ENCODE results near the gene NELFA.

Gene NELFA

DNA sequence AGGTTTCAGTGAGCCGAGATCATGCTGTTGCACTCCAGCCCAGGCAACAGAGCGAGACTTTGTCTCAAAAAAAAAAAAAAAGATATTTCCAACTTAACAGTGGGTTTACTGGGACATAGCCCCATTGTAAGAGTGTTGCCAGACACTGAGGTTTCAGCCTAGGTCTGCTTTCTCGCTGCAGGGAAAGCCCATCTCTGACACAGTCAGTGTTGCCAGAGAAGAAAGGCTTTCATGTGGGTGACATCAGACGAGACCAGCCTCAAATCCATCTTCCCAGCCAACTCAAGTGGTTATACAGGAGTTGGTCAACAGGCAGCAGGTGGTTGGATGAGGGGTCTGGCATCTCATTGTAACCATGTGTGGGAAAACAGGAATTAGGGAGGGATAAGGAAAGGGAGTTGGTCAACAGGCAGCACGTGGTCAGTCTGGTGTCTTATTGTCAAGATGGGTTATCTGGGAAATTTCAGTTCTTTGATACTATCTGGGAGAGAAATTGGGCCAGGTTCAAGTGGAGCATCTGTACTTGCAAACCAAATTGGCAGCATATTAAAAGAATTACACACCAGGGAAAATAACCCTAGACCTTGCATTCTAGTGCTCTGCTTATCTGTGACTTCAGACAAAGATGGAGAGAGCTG, 41.1 kb downstream of the NELFA start:
- Histone ChIP-seq H3K4me3 (ENCODE audit: insufficient read depth, low read depth, low read length, poor library complexity, severe bottlenecking) (no peak overlapping the region), H3K27ac (ENCODE audit: insufficient read depth, low read length, poor library complexity, severe bottlenecking) (no peak overlapping the region), H3K36me3 (ENCODE audit: control insufficient read depth, insufficient read depth, low read length) (peaks cover 8% of the 10 kb centered on the region), H3K9me3 (ENCODE audit: control insufficient read depth, low read length) (no peaks in the 10 kb centered on the region), H3K4me1 (ENCODE audit: control insufficient read depth, insufficient read depth, low read length, poor library complexity, severe bottlenecking) (no peaks in the 10 kb centered on the region), H3K27me3 (replicated peaks; ENCODE audit: control insufficient read depth, insufficient read depth, low read length, poor library complexity, severe bottlenecking) (no peaks in the 10 kb centered on the region)
- DNase-seq: no peak

DNA sequence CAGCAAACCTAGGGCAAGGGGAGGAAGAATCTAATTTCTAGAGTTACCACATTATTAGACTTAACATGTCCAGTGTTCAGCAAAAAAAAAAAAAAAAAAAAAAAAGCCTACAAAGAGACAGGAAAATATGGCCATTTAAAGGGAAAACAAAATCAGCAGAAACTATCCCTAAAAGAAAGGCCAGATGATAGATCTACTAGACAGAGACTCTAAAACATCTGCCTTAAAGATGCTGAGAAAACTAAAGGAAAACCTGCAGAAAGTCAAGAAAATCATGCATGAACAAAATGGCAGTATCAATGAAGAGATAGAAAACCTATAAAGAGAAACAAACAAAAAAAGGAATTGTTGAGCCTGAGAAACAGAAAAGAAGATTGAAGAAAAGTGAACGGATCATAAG, 43.8 kb downstream of the NELFA start:
- Histone ChIP-seq H3K36me3 (ENCODE audit: control insufficient read depth, insufficient read depth, low read length) (peaks cover 16% of the 10 kb centered on the region), H3K27ac (ENCODE audit: insufficient read depth, low read length, poor library complexity, severe bottlenecking) (no peak overlapping the region), H3K4me1 (ENCODE audit: control insufficient read depth, insufficient read depth, low read length, poor library complexity, severe bottlenecking) (no peaks in the 10 kb centered on the region), H3K27me3 (replicated peaks; ENCODE audit: control insufficient read depth, insufficient read depth, low read length, poor library complexity, severe bottlenecking) (no peaks in the 10 kb centered on the region), H3K4me3 (ENCODE audit: insufficient read depth, low read depth, low read length, poor library complexity, severe bottlenecking) (no peak overlapping the region), H3K9me3 (ENCODE audit: control insufficient read depth, low read length) (no peaks in the 10 kb centered on the region)
- no peak for DNase-seq

DNA sequence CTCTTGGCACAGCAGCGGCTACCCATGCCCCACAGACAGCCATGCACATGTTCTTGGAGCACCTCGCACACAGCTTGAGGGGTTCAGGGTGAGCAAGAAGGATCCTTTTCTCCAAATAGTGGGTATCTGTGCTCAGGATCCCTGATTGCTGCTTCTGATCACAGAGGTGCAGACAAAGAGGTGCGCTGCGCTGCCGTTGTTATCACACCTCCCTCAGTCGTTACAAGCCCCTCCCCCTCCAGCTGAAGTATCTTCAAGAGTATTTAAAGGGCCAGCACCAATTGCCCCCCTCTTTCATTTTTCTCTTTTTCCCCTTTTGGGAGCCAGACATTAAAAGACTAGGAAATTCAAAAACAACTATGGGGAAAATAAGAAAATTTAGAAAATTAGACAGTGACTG, 44.3 kb downstream of the NELFA start:
- Histone ChIP-seq H3K36me3 (ENCODE audit: control insufficient read depth, insufficient read depth, low read length) (peaks cover 20% of the 10 kb centered on the region), H3K4me1 (ENCODE audit: control insufficient read depth, insufficient read depth, low read length, poor library complexity, severe bottlenecking) (no peaks in the 10 kb centered on the region), H3K4me3 (ENCODE audit: insufficient read depth, low read depth, low read length, poor library complexity, severe bottlenecking) (no peak overlapping the region), H3K27me3 (replicated peaks; ENCODE audit: control insufficient read depth, insufficient read depth, low read length, poor library complexity, severe bottlenecking) (no peaks in the 10 kb centered on the region), H3K9me3 (ENCODE audit: control insufficient read depth, low read length) (no peaks in the 10 kb centered on the region), H3K27ac (ENCODE audit: insufficient read depth, low read length, poor library complexity, severe bottlenecking) (no peak overlapping the region)
- no peak for DNase-seq

DNA sequence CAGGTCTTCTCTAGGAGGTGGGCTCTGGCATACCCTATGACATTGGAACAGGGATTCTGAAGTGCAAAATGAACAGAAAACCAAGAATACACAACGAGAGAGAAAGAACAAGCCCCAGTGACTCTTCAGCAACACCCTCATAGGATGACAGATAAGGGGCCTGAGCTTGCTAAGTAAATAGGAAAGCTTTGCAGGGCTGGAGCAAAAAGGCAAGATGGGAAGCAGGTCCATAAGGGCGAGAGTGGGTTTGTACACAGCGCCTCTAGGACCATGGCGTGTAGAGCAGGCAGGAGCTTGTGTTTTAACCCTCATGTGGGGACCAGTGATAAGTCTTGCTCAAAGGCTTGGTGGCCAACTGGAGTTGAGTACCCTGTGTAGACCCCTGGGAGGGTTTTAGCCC, 45.8 kb downstream of the NELFA start:
- Histone ChIP-seq H3K4me1 (ENCODE audit: control insufficient read depth, insufficient read depth, low read length, poor library complexity, severe bottlenecking) (no peaks in the 10 kb centered on the region), H3K4me3 (ENCODE audit: insufficient read depth, low read depth, low read length, poor library complexity, severe bottlenecking) (no peak overlapping the region), H3K9me3 (ENCODE audit: control insufficient read depth, low read length) (no peaks in the 10 kb centered on the region), H3K27me3 (replicated peaks; ENCODE audit: control insufficient read depth, insufficient read depth, low read length, poor library complexity, severe bottlenecking) (no peaks in the 10 kb centered on the region), H3K27ac (ENCODE audit: insufficient read depth, low read length, poor library complexity, severe bottlenecking) (no peak overlapping the region), H3K36me3 (ENCODE audit: control insufficient read depth, insufficient read depth, low read length) (peaks cover 28% of the 10 kb centered on the region)
- DNase-seq: no peak

DNA sequence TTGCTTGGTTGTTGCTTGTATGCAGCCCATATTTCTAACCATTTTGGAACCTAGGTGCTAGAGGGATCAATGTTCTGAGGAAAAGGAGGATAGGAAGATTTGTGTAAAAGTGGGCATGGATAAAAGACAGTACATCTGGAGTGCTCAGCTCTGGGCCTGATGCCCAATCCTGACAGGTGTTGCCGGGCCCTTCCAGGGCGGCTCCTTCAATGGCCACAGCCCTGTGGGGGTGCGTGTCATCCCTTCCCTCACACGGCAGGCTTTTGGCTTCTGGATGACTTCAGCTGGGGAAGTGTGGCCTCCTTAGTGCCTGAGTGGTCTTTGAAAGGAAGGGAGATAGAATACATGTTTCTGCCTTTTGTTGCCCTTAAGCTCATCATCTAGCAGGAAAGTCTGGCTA, 47.2 kb downstream of the NELFA start:
- DNase-seq: no peak
- H3K4me3 ChIP-seq (ENCODE audit: insufficient read depth, low read depth, low read length, poor library complexity, severe bottlenecking): no peak overlapping the region
- H3K27ac ChIP-seq (ENCODE audit: insufficient read depth, low read length, poor library complexity, severe bottlenecking): no peak overlapping the region
- no peaks in the 10 kb centered on the region for H3K4me1 ChIP-seq (ENCODE audit: control insufficient read depth, insufficient read depth, low read length, poor library complexity, severe bottlenecking)
- no peaks in the 10 kb centered on the region for H3K9me3 ChIP-seq (ENCODE audit: control insufficient read depth, low read length)
- peaks cover 31% of the 10 kb centered on the region for H3K36me3 ChIP-seq (ENCODE audit: control insufficient read depth, insufficient read depth, low read length)
- no peaks in the 10 kb centered on the region for H3K27me3 ChIP-seq (replicated peaks; ENCODE audit: control insufficient read depth, insufficient read depth, low read length, poor library complexity, severe bottlenecking)

DNA sequence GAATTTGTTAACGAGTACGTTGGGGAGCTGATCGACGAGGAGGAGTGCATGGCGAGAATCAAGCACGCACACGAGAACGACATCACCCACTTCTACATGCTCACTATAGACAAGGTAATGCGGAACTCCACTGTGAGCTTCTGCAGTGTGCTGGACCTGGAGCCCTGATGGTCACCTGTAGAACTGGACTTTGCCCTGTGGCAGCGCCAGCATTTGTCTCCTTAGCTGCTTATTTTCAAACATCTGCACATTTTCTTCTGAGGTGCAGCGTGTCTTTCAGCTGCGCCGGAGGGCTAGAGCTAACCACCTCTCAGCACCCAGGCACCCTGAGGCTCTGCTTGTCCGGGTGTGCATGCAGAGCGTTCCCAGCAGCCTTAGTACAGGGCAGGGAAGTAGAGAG, 47.7 kb downstream of the NELFA start:
- H3K36me3 ChIP-seq (ENCODE audit: control insufficient read depth, insufficient read depth, low read length): peaks cover 31% of the 10 kb centered on the region
- no peaks in the 10 kb centered on the region for H3K27me3 ChIP-seq (replicated peaks; ENCODE audit: control insufficient read depth, insufficient read depth, low read length, poor library complexity, severe bottlenecking)
- H3K9me3 ChIP-seq (ENCODE audit: control insufficient read depth, low read length): no peaks in the 10 kb centered on the region
- no peak overlapping the region for H3K4me3 ChIP-seq (ENCODE audit: insufficient read depth, low read depth, low read length, poor library complexity, severe bottlenecking)
- no peaks in the 10 kb centered on the region for H3K4me1 ChIP-seq (ENCODE audit: control insufficient read depth, insufficient read depth, low read length, poor library complexity, severe bottlenecking)
- DNase-seq: no peak
- no peak overlapping the region for H3K27ac ChIP-seq (ENCODE audit: insufficient read depth, low read length, poor library complexity, severe bottlenecking)

DNA sequence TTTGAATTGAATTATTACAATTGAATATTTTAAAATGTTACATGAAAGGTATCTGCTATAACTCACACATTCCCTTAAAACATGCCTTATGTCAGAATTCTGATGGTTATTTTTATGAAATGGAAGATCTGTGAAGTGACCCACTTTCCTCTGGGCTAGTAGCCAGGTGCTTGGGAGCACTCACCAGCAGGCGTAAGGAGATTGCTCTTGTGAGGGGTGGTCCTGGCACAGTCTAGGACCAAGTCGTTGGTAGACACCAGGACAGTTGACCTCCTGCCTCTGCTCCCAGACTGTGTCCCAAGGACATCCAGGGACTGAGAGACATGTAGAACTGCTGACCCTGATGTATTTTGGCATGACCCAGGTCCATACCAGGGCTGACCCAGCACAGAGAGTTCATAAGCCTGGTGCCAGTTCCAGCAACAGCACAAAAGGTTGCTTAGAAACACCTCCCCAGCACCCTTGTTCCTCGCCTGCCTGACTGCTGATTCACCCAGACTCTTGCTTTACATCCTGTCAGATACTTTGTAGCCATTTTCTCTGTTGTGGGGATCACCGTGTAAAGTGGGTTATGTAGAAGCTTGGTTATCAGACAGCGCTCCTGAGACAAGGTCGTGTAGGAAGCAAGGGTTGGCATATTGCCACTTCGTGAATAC, 48.5 kb downstream of the NELFA start:
- Histone ChIP-seq H3K9me3 (ENCODE audit: control insufficient read depth, low read length) (no peaks in the 10 kb centered on the region), H3K4me3 (ENCODE audit: insufficient read depth, low read depth, low read length, poor library complexity, severe bottlenecking) (no peak overlapping the region), H3K36me3 (ENCODE audit: control insufficient read depth, insufficient read depth, low read length) (peaks cover 38% of the 10 kb centered on the region), H3K27ac (ENCODE audit: insufficient read depth, low read length, poor library complexity, severe bottlenecking) (no peak overlapping the region), H3K27me3 (replicated peaks; ENCODE audit: control insufficient read depth, insufficient read depth, low read length, poor library complexity, severe bottlenecking) (no peaks in the 10 kb centered on the region), H3K4me1 (ENCODE audit: control insufficient read depth, insufficient read depth, low read length, poor library complexity, severe bottlenecking) (no peaks in the 10 kb centered on the region)
- DNase-seq: no peak

DNA sequence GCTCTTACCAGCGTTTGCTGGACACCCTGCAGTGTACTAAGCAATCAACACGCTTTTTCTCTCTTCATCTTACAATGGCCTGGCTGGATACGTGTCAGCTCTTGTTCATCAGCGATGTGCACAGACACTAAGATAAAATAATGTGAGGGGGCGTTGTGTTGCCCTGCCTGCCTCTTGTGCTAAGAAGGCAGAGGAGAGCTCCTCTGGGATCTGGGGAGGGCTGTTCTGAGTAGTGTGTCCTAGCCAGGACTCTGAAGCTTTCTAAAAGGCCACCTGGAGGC, 49.7 kb downstream of the NELFA start:
- Histone ChIP-seq H3K36me3 (ENCODE audit: control insufficient read depth, insufficient read depth, low read length) (peaks cover 38% of the 10 kb centered on the region), H3K4me1 (ENCODE audit: control insufficient read depth, insufficient read depth, low read length, poor library complexity, severe bottlenecking) (no peaks in the 10 kb centered on the region), H3K27me3 (replicated peaks; ENCODE audit: control insufficient read depth, insufficient read depth, low read length, poor library complexity, severe bottlenecking) (no peaks in the 10 kb centered on the region), H3K9me3 (ENCODE audit: control insufficient read depth, low read length) (no peaks in the 10 kb centered on the region), H3K4me3 (ENCODE audit: insufficient read depth, low read depth, low read length, poor library complexity, severe bottlenecking) (no peak overlapping the region), H3K27ac (ENCODE audit: insufficient read depth, low read length, poor library complexity, severe bottlenecking) (no peak overlapping the region)
- DNase-seq: no peak

DNA sequence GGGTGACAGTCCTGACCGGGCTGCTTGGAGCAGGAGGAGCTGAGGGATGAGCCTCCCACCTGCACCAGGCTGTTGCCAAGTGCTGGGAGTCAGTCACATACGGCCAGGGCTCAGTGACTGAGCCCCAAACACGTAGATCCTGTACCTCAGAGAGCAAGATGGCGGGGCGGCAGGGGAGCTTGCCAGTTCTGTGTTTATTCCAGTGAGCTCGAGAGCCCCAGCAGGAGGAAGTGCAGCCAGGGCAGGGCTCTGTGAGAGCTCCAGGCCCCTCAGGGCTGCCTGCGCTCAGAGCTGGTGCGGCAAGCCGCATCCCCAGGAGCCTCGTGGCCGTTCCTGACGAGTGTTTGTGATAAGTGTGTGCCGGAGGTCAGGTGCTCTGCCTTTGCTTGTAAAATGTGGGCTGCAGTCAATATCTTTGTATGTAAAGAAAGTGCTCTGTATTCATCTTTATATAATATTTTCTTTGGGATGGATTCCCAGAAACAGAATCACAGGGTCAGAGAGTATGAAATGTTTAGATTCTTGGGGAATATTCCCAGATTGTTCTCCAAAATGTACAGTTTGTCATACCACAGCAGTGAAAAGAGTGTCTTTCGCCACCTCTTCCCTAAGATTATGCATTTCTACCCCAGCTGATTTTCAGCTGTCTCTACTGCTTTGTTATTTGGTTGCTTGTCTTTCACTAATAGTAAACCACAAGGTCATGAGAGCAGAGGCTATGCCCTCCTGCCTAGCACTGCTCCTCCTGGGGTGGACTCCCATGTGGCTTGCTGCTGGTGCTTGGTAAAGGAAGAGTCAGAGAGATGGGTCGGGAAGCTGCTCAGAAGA, 50.3 kb downstream of the NELFA start:
- no peak overlapping the region for H3K4me3 ChIP-seq (ENCODE audit: insufficient read depth, low read depth, low read length, poor library complexity, severe bottlenecking)
- no peaks in the 10 kb centered on the region for H3K9me3 ChIP-seq (ENCODE audit: control insufficient read depth, low read length)
- no peaks in the 10 kb centered on the region for H3K4me1 ChIP-seq (ENCODE audit: control insufficient read depth, insufficient read depth, low read length, poor library complexity, severe bottlenecking)
- no peak overlapping the region for H3K27ac ChIP-seq (ENCODE audit: insufficient read depth, low read length, poor library complexity, severe bottlenecking)
- DNase-seq: no peak
- peaks cover 39% of the 10 kb centered on the region for H3K36me3 ChIP-seq (ENCODE audit: control insufficient read depth, insufficient read depth, low read length)
- H3K27me3 ChIP-seq (replicated peaks; ENCODE audit: control insufficient read depth, insufficient read depth, low read length, poor library complexity, severe bottlenecking): no peaks in the 10 kb centered on the region

DNA sequence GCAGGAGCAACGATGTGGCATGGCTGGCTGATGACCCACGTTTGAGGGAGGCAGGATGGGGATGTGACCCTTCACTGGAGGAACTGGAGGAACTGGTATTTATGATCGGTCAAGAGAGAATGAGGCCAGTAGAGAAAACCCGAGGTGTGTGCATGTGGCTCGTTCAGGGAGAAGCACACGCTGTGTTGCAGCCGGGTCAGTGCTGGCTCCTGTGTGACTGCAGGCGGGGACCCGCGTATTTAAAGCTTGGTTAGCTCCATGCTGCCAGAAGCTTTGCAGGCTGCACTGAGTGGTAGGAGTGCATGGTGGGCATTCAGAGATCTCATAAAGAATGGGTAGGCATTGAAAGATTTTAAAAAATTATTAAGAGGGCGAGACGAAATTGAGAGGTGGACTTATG, 52.1 kb downstream of the NELFA start:
- no peaks in the 10 kb centered on the region for H3K4me1 ChIP-seq (ENCODE audit: control insufficient read depth, insufficient read depth, low read length, poor library complexity, severe bottlenecking)
- H3K36me3 ChIP-seq (ENCODE audit: control insufficient read depth, insufficient read depth, low read length): peaks cover 44% of the 10 kb centered on the region
- no peak overlapping the region for H3K27ac ChIP-seq (ENCODE audit: insufficient read depth, low read length, poor library complexity, severe bottlenecking)
- H3K9me3 ChIP-seq (ENCODE audit: control insufficient read depth, low read length): no peaks in the 10 kb centered on the region
- no peak for DNase-seq
- no peak overlapping the region for H3K4me3 ChIP-seq (ENCODE audit: insufficient read depth, low read depth, low read length, poor library complexity, severe bottlenecking)
- no peaks in the 10 kb centered on the region for H3K27me3 ChIP-seq (replicated peaks; ENCODE audit: control insufficient read depth, insufficient read depth, low read length, poor library complexity, severe bottlenecking)

Measured in effector memory CD4-positive, alpha-beta T cell (primary cell).